H1 (cell line): ENCODE data around the gene MYO16. TPM values are rescaled to one million over a fixed set of nuclear protein-coding genes. Genes with fewer than 3 reads are reported as not detected.

Source experiments
- CTCF ChIA-PET: fragments of 300-600 bp; sonication (Branson Sonifier 250); formaldehyde crosslinking; loops from one replicate; lab custom pipeline; 2021; ENCODE audit not compliant: partially characterized antibody; lab: Charles Lee
- POLR2A ChIA-PET: fragments of 300-600 bp; sonication (Branson Sonifier 250); formaldehyde crosslinking; loops from one replicate; lab custom pipeline; 2021; ENCODE audit warnings: inconsistent platforms; ENCODE audit not compliant: partially characterized antibody; lab: Charles Lee
- DNase-seq, 2 experiments: peaks; one replicate each; pipeline versions ENCODE4 v3.0.0 to v3.0.0-alpha.2; 2010 to 2022; ENCODE audit warnings: low spot score in 2 of 2, low read depth in 1 of 2, mixed read lengths in 1 of 2
- FAIRE-seq: peaks from 2 replicates; lab custom pipeline; 2011; peaks lifted over from hg19 to GRCh38; lab: Jason Lieb, UNC
- H2AFZ ChIP-seq: 2 replicates; pipeline ENCODE4 v1.8.1; 2012; ENCODE audit warnings: low read length, inconsistent platforms
- H2AK5ac ChIP-seq: 2 replicates; pipeline ENCODE4 v1.6.1; 2013; ENCODE audit warnings: low read depth, low read length
- H2BK120ac ChIP-seq: replicated peaks from 2 replicates; pipeline ENCODE3; 2013; ENCODE audit warnings: low read depth, low read length, inconsistent platforms
- H2BK12ac ChIP-seq: 2 replicates; pipeline ENCODE4 v1.6.1; 2013; ENCODE audit warnings: low read depth, low read length
- H2BK15ac ChIP-seq: 2 replicates; pipeline ENCODE4 v1.6.1; 2013; ENCODE audit warnings: low read length
- H2BK20ac ChIP-seq: 2 replicates; pipeline ENCODE4 v1.6.1; 2013; ENCODE audit warnings: low read length
- H2BK5ac ChIP-seq: 2 replicates; pipeline ENCODE4 v1.6.1; 2013; ENCODE audit warnings: low read depth, low read length
- H3K14ac ChIP-seq: 2 replicates; pipeline ENCODE4 v1.6.1; 2013; ENCODE audit warnings: inconsistent platforms; ENCODE audit not compliant: insufficient read length
- H3K18ac ChIP-seq: 2 replicates; pipeline ENCODE4 v1.6.1; 2013; ENCODE audit warnings: low read length; ENCODE audit errors: extremely low read depth
- H3K23ac ChIP-seq: 2 replicates; pipeline ENCODE4 v1.6.1; 2013; ENCODE audit warnings: inconsistent platforms; ENCODE audit not compliant: insufficient read length
- H3K23me2 ChIP-seq: 2 replicates; pipeline ENCODE4 v1.6.1; 2013; ENCODE audit warnings: low read depth, low read length
- H3K27ac ChIP-seq: 2 replicates; pipeline ENCODE4 v1.6.1; 2011; ENCODE audit warnings: low read depth, low read length, inconsistent platforms
- H3K27me3 ChIP-seq, 4 experiments: replicated peaks in 1 of 4; 1 replicate in 1 of 4; 2 replicates in 3 of 4; pipeline versions ENCODE4 v1.6.1 to v1.8.1; 2011 to 2013; ENCODE audit warnings: low read length in 3 of 4, mild to moderate bottlenecking in 3 of 4, inconsistent platforms in 2 of 4, mixed read lengths in 2 of 4, moderate library complexity in 1 of 4; ENCODE audit not compliant: control insufficient read depth in 3 of 4, insufficient read depth in 3 of 4; ENCODE audit errors: extremely low read depth in 1 of 4
- H3K36me3 ChIP-seq, 4 experiments: 2 replicates each; pipeline versions ENCODE4 v1.6.1 to v1.8.1; 2011 to 2013; ENCODE audit warnings: mild to moderate bottlenecking in 4 of 4, low read length in 3 of 4, moderate library complexity in 2 of 4, control low read depth in 1 of 4, inconsistent platforms in 1 of 4; ENCODE audit not compliant: insufficient read depth in 4 of 4, control insufficient read depth in 2 of 4
- H3K4ac ChIP-seq: replicated peaks from 2 replicates; pipeline ENCODE3; 2013; ENCODE audit warnings: low read length, low read depth, mixed read lengths, inconsistent platforms; ENCODE audit not compliant: insufficient read length
- H3K4me1 ChIP-seq, 4 experiments: replicated peaks in 1 of 4; 1 replicate in 1 of 4; 2 replicates in 3 of 4; pipeline versions ENCODE4 v1.6.1 to v1.8.1; 2011 to 2013; ENCODE audit warnings: low read length in 3 of 4, inconsistent platforms in 2 of 4, mixed read lengths in 1 of 4; ENCODE audit not compliant: insufficient read depth in 4 of 4, control insufficient read depth in 3 of 4
- H3K4me2 ChIP-seq, 2 experiments: 2 replicates each; pipeline versions ENCODE4 v1.6.1 to v1.8.1; 2011 to 2013; ENCODE audit warnings: low read depth in 2 of 2, low read length in 2 of 2, control low read depth in 1 of 2, inconsistent platforms in 1 of 2, mild to moderate bottlenecking in 1 of 2; ENCODE audit not compliant: insufficient read depth in 1 of 2
- H3K4me3 ChIP-seq, 4 experiments: fragments of 200-600, 300-600 bp in 1 of 4; sonication (generic), shearing (Covaris generic), sonication (Bioruptor Twin) in 1 of 4; 2 replicates each; pipeline versions ENCODE4 v1.5.1 to v1.8.1; 2011 to 2016; ENCODE audit warnings: low read length in 4 of 4, low read depth in 3 of 4, control low read depth in 2 of 4, inconsistent platforms in 2 of 4, mild to moderate bottlenecking in 2 of 4, mixed read lengths in 1 of 4, moderate library complexity in 1 of 4; ENCODE audit not compliant: insufficient read depth in 2 of 4; ENCODE audit errors: extremely low read depth in 1 of 4
- H3K56ac ChIP-seq: replicated peaks from 2 replicates; pipeline ENCODE3; 2013; ENCODE audit warnings: low read depth, mild to moderate bottlenecking, mixed read lengths, low read length, inconsistent platforms; ENCODE audit not compliant: insufficient read length
- H3K79me1 ChIP-seq: 2 replicates; pipeline ENCODE4 v1.6.1; 2013; ENCODE audit warnings: low read depth, low read length, control low read depth
- H3K79me2 ChIP-seq, 2 experiments: 2 replicates each; pipeline versions ENCODE4 v1.6.1 to v1.8.1; 2012 to 2013; ENCODE audit warnings: low read length in 2 of 2, mild to moderate bottlenecking in 2 of 2, inconsistent platforms in 1 of 2; ENCODE audit not compliant: insufficient read depth in 2 of 2, control insufficient read depth in 1 of 2
- H3K9ac ChIP-seq, 4 experiments: replicated peaks in 1 of 4; 1 replicate in 1 of 4; 2 replicates in 3 of 4; pipeline versions ENCODE4 v1.6.1 to v1.8.1; 2011 to 2013; ENCODE audit warnings: low read depth in 3 of 4, low read length in 3 of 4, control low read depth in 2 of 4, mild to moderate bottlenecking in 2 of 4, moderate library complexity in 2 of 4, inconsistent platforms in 1 of 4; ENCODE audit errors: extremely low read depth in 1 of 4
- H3K9me3 ChIP-seq, 2 experiments: 2 replicates each; pipeline versions ENCODE4 v1.6.1 to v1.8.1; 2012 to 2013; ENCODE audit warnings: mild to moderate bottlenecking in 2 of 2, moderate library complexity in 2 of 2, control low read depth in 1 of 2, inconsistent platforms in 1 of 2, low read depth in 1 of 2, low read length in 1 of 2, mixed read lengths in 1 of 2; ENCODE audit not compliant: insufficient read depth in 2 of 2
- H4K20me1 ChIP-seq, 2 experiments: replicated peaks in 1 of 2; 2 replicates each; pipeline versions ENCODE3 to v1.8.1; 2011 to 2013; ENCODE audit warnings: inconsistent platforms in 2 of 2, low read length in 2 of 2, mild to moderate bottlenecking in 1 of 2; ENCODE audit not compliant: insufficient read depth in 2 of 2, control insufficient read depth in 1 of 2
- H4K5ac ChIP-seq: 2 replicates; pipeline ENCODE4 v1.6.1; 2013; ENCODE audit warnings: low read length, low read depth, mixed read lengths, inconsistent platforms; ENCODE audit not compliant: insufficient read length
- H4K8ac ChIP-seq: 2 replicates; pipeline ENCODE4 v1.8.0; 2013; ENCODE audit warnings: mild to moderate bottlenecking, moderate library complexity, low read length, inconsistent platforms; ENCODE audit not compliant: insufficient read depth; ENCODE audit errors: extremely low read depth
- H4K91ac ChIP-seq: replicated peaks from 2 replicates; pipeline ENCODE3; 2013; ENCODE audit warnings: low read length, mixed read lengths, inconsistent platforms; ENCODE audit not compliant: insufficient read length
- ATF3 ChIP-seq: IDR thresholded peaks from 2 replicates; pipeline ENCODE4 v1.6.1; 2011; ENCODE audit warnings: low read depth, mild to moderate bottlenecking, low read length; ENCODE audit not compliant: insufficient read depth
- BRCA1 ChIP-seq: IDR thresholded peaks from 2 replicates; pipeline ENCODE4 v1.6.1; 2012; ENCODE audit warnings: low read depth, low read length, improper control_type of control experiment
- CREB1 ChIP-seq: IDR thresholded peaks from 2 replicates; pipeline ENCODE4 v1.6.1; 2012; ENCODE audit warnings: inconsistent platforms
- CTBP2 ChIP-seq: IDR thresholded peaks from 2 replicates; pipeline ENCODE4 v1.7.0; 2011; ENCODE audit warnings: borderline replicate concordance, mild to moderate bottlenecking, moderate library complexity, mixed read lengths, low read length; ENCODE audit not compliant: insufficient read depth, insufficient read length
- GABPA ChIP-seq: IDR thresholded peaks from 2 replicates; pipeline ENCODE4 v1.6.1; 2011; ENCODE audit warnings: mild to moderate bottlenecking, low read length, moderate library complexity, borderline replicate concordance; ENCODE audit not compliant: insufficient read depth
- HDAC6 ChIP-seq: IDR thresholded peaks from one replicate; pipeline ENCODE4 v1.7.1; 2012; ENCODE audit warnings: low read depth, mild to moderate bottlenecking, inconsistent platforms, low read length, moderate library complexity
- SIN3A ChIP-seq, 2 experiments: IDR thresholded peaks in 1 of 2; conservative IDR thresholded peaks in 1 of 2; 2 replicates each; pipeline ENCODE4 v1.6.1; 2011 to 2012; ENCODE audit warnings: low read length in 2 of 2, improper control_type of control experiment in 1 of 2, low read depth in 1 of 2, mild to moderate bottlenecking in 1 of 2
- SP2 ChIP-seq: IDR thresholded peaks from 2 replicates; pipeline ENCODE4 v1.6.1; 2012; ENCODE audit warnings: mild to moderate bottlenecking, low read length, inconsistent platforms
- SP4 ChIP-seq: IDR thresholded peaks from 2 replicates; pipeline ENCODE4 v1.6.1; 2012; ENCODE audit warnings: low read length, inconsistent platforms
- SUZ12 ChIP-seq: fragments of 200-600 bp; sonication (generic); IDR thresholded peaks from 2 replicates; pipeline ENCODE4 v1.6.1; 2012; ENCODE audit warnings: mild to moderate bottlenecking, inconsistent platforms, low read length, moderate library complexity, mixed read lengths
- USF2 ChIP-seq: IDR thresholded peaks from 2 replicates; pipeline ENCODE4 v1.6.1; 2011; ENCODE audit warnings: low read length, improper control_type of control experiment
- YY1 ChIP-seq: IDR thresholded peaks from 2 replicates; pipeline ENCODE4 v1.6.1; 2011; ENCODE audit warnings: low read depth, mild to moderate bottlenecking, low read length
- WGBS, 2 experiments: shearing (Covaris generic) in 1 of 2; methylation state at CpG; one replicate each; pipeline versions ENCODE4 v1.1.6 to v1.1.7; 2013 to 2015; ENCODE audit warnings: low lambda C conversion rate in 2 of 2, mixed read lengths in 2 of 2, inconsistent platforms in 1 of 2, low coverage in 1 of 2, missing lambda C conversion rate in 1 of 2; ENCODE audit not compliant: insufficient replicate concordance in 2 of 2, insufficient coverage in 1 of 2, insufficient read length in 1 of 2; ENCODE audit errors: extremely low coverage in 1 of 2, missing lambda C conversion rate in 1 of 2; 5-methylcytosine and 5-hydroxymethylcytosine counted together
- polyA plus RNA-seq, 7 experiments: library from polyadenylated mRNA; depleted of rRNA in 3 of 7; stranded (reverse) in 5 of 7; unstranded in 2 of 7; fragments of >200 nt in 5 of 7; fragments of 200-250 nt in 2 of 7; gene quantifications; 1 replicate in 5 of 7; 2 replicates in 1 of 7; 4 replicates in 1 of 7; pipeline versions ENCODE4 v1.2.1 to v1.2.3, GENCODE V29; 2011 to 2013; ENCODE audit warnings: missing spikeins in 2 of 7, mixed read lengths in 2 of 7
- total RNA-seq: library from RNA; stranded (reverse); fragmentation: NEBNext Ultra II Directional; extraction: Animal tissue kit (Norgen Biotek cat#: 25700); gene quantifications from 2 replicates; pipeline ENCODE4 v1.2.1, GENCODE V29; 2021

The MYO16 gene
- total and polyA plus RNA-seq, 2 of the 8 experiments (the other 6 are each of a cell fraction or from before 2014, with no cell fraction given) = 0.02 to 0.22 TPM

GRCh38 chr13:109074436-109074835, 445.0 kb downstream of the MYO16 start:
- no peak overlapping the region for H3K4me2 ChIP-seq
- no peak overlapping the region for H2AFZ ChIP-seq
- H3K79me1 ChIP-seq = no peaks in the 10 kb centered on the region
- ChIA-PET POLR2A (no interaction called here), CTCF (no interaction called here)
- no peaks in the 10 kb centered on the region for H3K9me3 ChIP-seq
- H3K18ac ChIP-seq = no peak overlapping the region
- H3K27ac ChIP-seq = no peak overlapping the region
- H3K36me3 ChIP-seq = no peaks in the 10 kb centered on the region
- H3K27me3 ChIP-seq = no peaks in the 10 kb centered on the region
- WGBS, 2 experiments = 84% methylated on average over 6 of the region's 6 CpGs; no CpG with 5 or more reads in 1 of the 2 experiments
- no peak overlapping the region for H2BK15ac ChIP-seq
- no peak overlapping the region for H2AK5ac ChIP-seq
- H2BK20ac ChIP-seq = no peak overlapping the region
- no peak for DNase-seq
- no peak overlapping the region for H2BK12ac ChIP-seq
- H4K91ac ChIP-seq = no peak overlapping the region
- no peak overlapping the region for H2BK120ac ChIP-seq
- no peak overlapping the region for H3K4ac ChIP-seq
- no peak overlapping the region for H3K56ac ChIP-seq
- H4K20me1 ChIP-seq = no peaks in the 10 kb centered on the region
- no peak overlapping the region for H3K4me3 ChIP-seq
- H3K9ac ChIP-seq = no peak overlapping the region
- H3K79me2 ChIP-seq = no peaks in the 10 kb centered on the region
- no peak overlapping the region for H4K5ac ChIP-seq
- H3K4me1 ChIP-seq = no peaks in the 10 kb centered on the region
- no peak overlapping the region for H4K8ac ChIP-seq
- H3K23me2 ChIP-seq = no peaks in the 10 kb centered on the region
- no peak overlapping the region for H3K14ac ChIP-seq
- no peak for FAIRE-seq
- no peak overlapping the region for H3K23ac ChIP-seq
- no peak overlapping the region for H2BK5ac ChIP-seq
- TF ChIP-seq ATF3 = no peak
- no peak for TF ChIP-seq SP4
- TF ChIP-seq SP2 = no peak
- TF ChIP-seq BRCA1 = no peak
- no peak for TF ChIP-seq SIN3A (conservative IDR thresholded peaks at IDR 0.05 in 1 of 2, IDR thresholded peaks at IDR 0.05 in 1 of 2; ENCODE audit: low read depth in 1 of 2, low read length in 2 of 2)
- TF ChIP-seq CREB1 = no peak
- no peak for TF ChIP-seq GABPA
- no peak for TF ChIP-seq YY1
- no peak for TF ChIP-seq USF2
- TF ChIP-seq SUZ12 = no peak
- no peak for TF ChIP-seq CTBP2
- TF ChIP-seq HDAC6 = no peak
